Measurements from ENCODE around the gene DDX39B. TPM values are rescaled to one million over a fixed set of nuclear protein-coding genes. Genes with fewer than 3 reads are reported as not detected.
A peak's percentile ranks its signal among the peaks of the same experiment; 100 is the strongest.
"Not testable (repeated sequence)": the region's sequence is repeated elsewhere in the genome, so short reads cannot be mapped to it uniquely, and the experiment has no call there.

DDX39B gene
- total and polyA plus RNA-seq, 2 of the 8 experiments (the other 6 are each of a cell fraction or from before 2014, with no cell fraction given), result 780 to 1,164 TPM

DNA sequence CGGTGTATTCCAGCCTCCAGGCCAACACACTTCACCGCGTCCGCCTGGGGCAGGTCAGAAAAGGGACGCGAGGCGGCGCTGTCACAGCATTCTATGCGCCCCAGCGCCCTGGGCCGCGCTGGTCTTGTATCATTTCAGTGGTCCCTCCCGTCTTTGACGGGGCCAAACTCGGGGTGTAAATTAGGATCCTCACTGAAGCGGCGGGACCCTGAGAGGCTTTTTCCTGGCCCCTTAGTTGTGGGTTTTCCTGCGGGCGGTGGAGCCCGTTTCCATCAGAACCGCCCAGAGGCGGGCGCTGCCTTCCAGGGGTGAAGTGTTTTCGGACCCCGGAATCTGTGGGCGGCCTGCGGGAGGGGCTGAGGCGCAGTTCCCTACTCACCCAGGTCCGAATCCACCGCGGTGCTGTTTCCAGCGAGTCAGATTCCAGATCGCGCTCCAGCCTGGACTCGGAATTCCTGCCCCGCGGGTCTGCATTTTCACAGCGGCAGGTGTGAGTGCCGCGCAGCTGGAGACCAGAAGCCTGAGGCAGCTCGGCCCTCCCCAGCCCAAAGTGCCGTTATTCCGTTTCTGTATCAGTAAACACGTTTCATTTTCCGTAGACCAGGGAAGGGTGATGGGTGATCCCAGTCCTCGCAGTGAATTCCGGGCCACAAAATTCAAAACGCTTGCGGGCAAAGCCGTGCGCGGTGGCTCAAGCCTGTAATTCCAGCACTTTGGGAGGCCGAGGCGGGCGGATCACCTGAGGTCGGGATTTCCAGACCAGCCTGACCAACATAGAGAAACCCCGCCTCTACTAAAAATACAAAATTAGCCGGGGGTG is 47.7 kb downstream of the DDX39B start (continued):
- TF ChIP-seq EP300 (IDR thresholded peaks at IDR 0.05; ENCODE audit: borderline replicate concordance in 1 of 2, low read depth in 2 of 2, low read length in 2 of 2) (0 out of 3 replicates have a peak, but pooled peaks of 1 of the 2 experiments have one; percentile 14), SP2 (IDR thresholded peaks at IDR 0.05; ENCODE audit: low read length) (no peak), POLR2A (IDR thresholded peaks at IDR 0.05; ENCODE audit: control extremely low read depth in 1 of 2, low read depth in 2 of 2, low read length in 2 of 2) (peak in 1 of 2 experiments; percentile 36; a peak in 1 of 3 replicates), BRCA1 (IDR thresholded peaks at IDR 0.05; ENCODE audit: low read depth, low read length) (no peak), EGR1 (IDR thresholded peaks at IDR 0.05; ENCODE audit: borderline replicate concordance, low read depth, low read length) (no peak)

DNA sequence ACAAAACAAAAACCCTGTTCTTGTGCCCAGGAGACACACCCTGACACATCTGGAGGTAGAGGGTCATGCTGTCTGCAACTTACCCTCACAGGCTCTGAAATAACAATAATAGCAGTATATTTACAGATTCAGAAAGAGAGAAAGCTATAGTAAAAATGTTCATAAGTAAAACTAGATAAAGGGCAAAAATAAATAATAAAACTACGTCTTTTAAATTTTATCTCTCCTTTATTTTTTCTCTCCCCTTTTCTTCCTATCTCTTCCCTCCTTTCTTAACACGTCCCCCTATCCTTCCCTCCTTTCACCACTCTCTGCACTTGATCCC is 48.3 kb downstream of the DDX39B start:
- not testable (repeated sequence) for FAIRE-seq; H2BK120ac ChIP-seq (replicated peaks; ENCODE audit: low read depth, low read length); H3K23ac ChIP-seq (ENCODE audit: insufficient read length); H2AK5ac ChIP-seq (ENCODE audit: low read depth, low read length); H3K9me3 ChIP-seq (ENCODE audit: insufficient read depth in 2 of 2, low read depth in 1 of 2, low read length in 1 of 2); H4K5ac ChIP-seq (ENCODE audit: insufficient read length, low read depth, low read length); H4K8ac ChIP-seq (ENCODE audit: extremely low read depth, insufficient read depth, low read length); H3K36me3 ChIP-seq (ENCODE audit: control insufficient read depth in 2 of 4, insufficient read depth in 4 of 4, low read length in 3 of 4); DNase-seq (ENCODE audit: low read depth in 1 of 2, low spot score in 2 of 2); H4K91ac ChIP-seq (replicated peaks; ENCODE audit: insufficient read length, low read length); H3K56ac ChIP-seq (replicated peaks; ENCODE audit: insufficient read length, low read depth, low read length); H3K27ac ChIP-seq (ENCODE audit: low read depth, low read length); H3K18ac ChIP-seq (ENCODE audit: extremely low read depth, low read length); H3K9ac ChIP-seq (replicated peaks in 1 of 4; ENCODE audit: extremely low read depth in 1 of 4, low read depth in 3 of 4, low read length in 3 of 4); H2BK12ac ChIP-seq (ENCODE audit: low read depth, low read length); H3K4ac ChIP-seq (replicated peaks; ENCODE audit: insufficient read length, low read depth, low read length); H3K79me2 ChIP-seq (ENCODE audit: control insufficient read depth in 1 of 2, insufficient read depth in 2 of 2, low read length in 2 of 2); H3K23me2 ChIP-seq (ENCODE audit: low read depth, low read length); H2BK20ac ChIP-seq (ENCODE audit: low read length); H2BK15ac ChIP-seq (ENCODE audit: low read length); H3K79me1 ChIP-seq (ENCODE audit: low read depth, low read length); H3K14ac ChIP-seq (ENCODE audit: insufficient read length); H2AFZ ChIP-seq (ENCODE audit: low read length); H2BK5ac ChIP-seq (ENCODE audit: low read depth, low read length); H4K20me1 ChIP-seq (replicated peaks in 1 of 2; ENCODE audit: control insufficient read depth in 1 of 2, insufficient read depth in 2 of 2, low read length in 2 of 2)
- Histone ChIP-seq H3K4me1 (replicated peaks in 1 of 4; ENCODE audit: control insufficient read depth in 3 of 4, insufficient read depth in 4 of 4, low read length in 3 of 4) (peaks cover 0 to 12% (median 4%) of the 10 kb centered on the region in 4 experiments; a peak in 6 of 7 replicates), H3K4me2 (ENCODE audit: insufficient read depth in 1 of 2, low read depth in 2 of 2, low read length in 2 of 2) (peak overlapping the region in 1 of 2 experiments; percentile 82; a peak in 2 of 4 replicates), H3K27me3 (replicated peaks in 1 of 4; ENCODE audit: control insufficient read depth in 3 of 4, extremely low read depth in 1 of 4, insufficient read depth in 3 of 4, low read length in 3 of 4) (peaks cover 0 to 11% (median 8%) of the 10 kb centered on the region in 4 experiments; a peak in 5 of 7 replicates), H3K4me3 (ENCODE audit: extremely low read depth in 1 of 4, insufficient read depth in 2 of 4, low read depth in 3 of 4, low read length in 4 of 4) (peak overlapping the region in 3 of 4 experiments; percentile 58 to 70 (median 69); a peak in 4 of 8 replicates)
- ChIA-PET POLR2A (ENCODE audit: partially characterized antibody) (interaction anchor here (2.4 to 8.2 kb wide), 2 partner anchors 38 to 49 kb away, joined by 22 to 136 read pairs; partner anchors contain the start of genes ATP6V1G2, DDX39B and NFKBIL1), CTCF (ENCODE audit: partially characterized antibody) (interaction anchor here (0.6 to 1.8 kb wide), 9 partner anchors 13 to 712 kb away, joined by 3 to 8 read pairs (median 4); no protein-coding TSS in a partner anchor)
- WGBS, 2 experiments (ENCODE audit: extremely low coverage in 1 of 2, insufficient coverage in 1 of 2, insufficient read length in 1 of 2, insufficient replicate concordance in 2 of 2, low coverage in 1 of 2, low lambda C conversion rate in 2 of 2, missing lambda C conversion rate in 1 of 2), result 6 to 100% methylated on average over 2 of the region's 2 CpGs

All from H1 (cell line).